Measurements from ENCODE around the gene DNAH14.
A peak's percentile ranks its signal among the peaks of the same experiment; 100 is the strongest.
"Not testable (repeated sequence)": the region's sequence is repeated elsewhere in the genome, so short reads cannot be mapped to it uniquely, and the experiment has no call there.

Gene DNAH14

DNA sequence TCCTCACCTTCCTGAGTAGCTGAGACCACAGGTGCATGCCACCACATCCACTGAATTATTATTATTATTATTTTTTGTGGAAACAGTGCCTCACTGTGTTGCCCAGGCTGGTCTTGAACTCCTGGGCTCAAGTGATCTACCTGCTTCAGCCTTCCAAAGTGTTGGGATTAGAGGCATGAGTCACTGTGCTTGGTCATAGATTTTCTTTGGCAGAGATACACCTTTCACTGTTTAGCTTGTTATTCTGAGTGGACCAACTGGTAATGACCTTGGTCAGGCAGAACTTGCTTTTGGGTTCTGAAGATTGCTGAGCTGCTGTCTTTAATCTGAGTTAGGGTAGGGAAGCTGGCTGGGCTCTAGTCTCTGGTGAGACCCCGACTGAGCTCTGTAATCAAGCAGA, 66.8 kb downstream of the DNAH14 start:
- no peak for DNase-seq (ENCODE audit: low read depth in 2 of 2)

- no peak for DNase-seq (ENCODE audit: low read depth in 2 of 2)
Measured at GRCh38 chr1:224998185-224998584, 68.7 kb downstream of the DNAH14 start.

DNA sequence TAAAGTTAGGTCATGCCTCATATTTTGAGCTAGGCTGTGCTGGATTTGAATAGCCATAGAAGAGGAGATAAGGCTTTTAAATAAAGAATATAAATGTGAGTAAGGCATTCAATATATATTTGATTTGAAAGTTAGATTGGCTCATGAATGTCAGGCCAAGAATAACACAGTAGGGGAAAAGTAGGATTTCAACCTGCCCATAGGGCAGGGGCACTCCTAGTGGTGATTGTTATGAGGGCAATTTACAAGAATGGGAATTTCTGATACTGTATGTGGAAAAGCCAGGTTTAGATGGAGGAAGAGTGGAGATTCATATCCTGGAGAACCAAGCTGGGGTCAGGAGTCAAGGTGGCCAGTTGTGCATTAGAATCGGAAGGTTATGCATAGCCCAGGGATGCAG, 74.9 kb downstream of the DNAH14 start:
- DNase-seq (ENCODE audit: low read depth in 2 of 2): no peak

- not testable (repeated sequence) for DNase-seq (ENCODE audit: low read depth in 2 of 2)
Measured at GRCh38 chr1:225006352-225006751, 76.9 kb downstream of the DNAH14 start.

- DNase-seq (ENCODE audit: low read depth in 2 of 2): not testable (repeated sequence)
Measured at GRCh38 chr1:225008050-225008449, 78.6 kb downstream of the DNAH14 start.

GRCh38 chr1:225021037-225021436, 91.6 kb downstream of the DNAH14 start:
- DNase-seq (ENCODE audit: low read depth in 2 of 2): no peak

- DNase-seq (ENCODE audit: low read depth in 2 of 2): no peak
Measured at GRCh38 chr1:225026701-225027100, 97.2 kb downstream of the DNAH14 start.

DNA sequence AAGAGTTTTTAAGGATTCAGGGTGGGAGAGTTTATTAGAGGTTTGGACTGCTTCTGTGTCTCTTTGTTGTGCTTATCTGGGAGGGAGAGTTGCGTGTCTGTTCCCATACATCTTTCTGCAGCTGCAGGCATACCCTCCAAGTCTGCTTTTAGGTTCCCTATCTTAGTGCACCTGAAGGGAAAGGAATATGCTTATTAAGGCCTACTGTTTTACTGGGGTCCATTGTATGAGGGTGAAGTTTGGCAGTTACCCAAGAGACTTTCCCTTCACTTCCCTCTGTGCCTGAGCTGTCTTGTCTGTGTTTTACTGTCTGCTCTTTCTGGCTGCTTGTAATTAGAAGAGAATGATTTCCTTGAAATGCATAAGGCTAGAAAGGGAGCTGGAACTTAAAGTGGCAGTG, 107.0 kb downstream of the DNAH14 start:
- DNase-seq (ENCODE audit: low read depth in 2 of 2): not testable (repeated sequence)

GRCh38 chr1:225042263-225042662, 112.8 kb downstream of the DNAH14 start:
- no peak for DNase-seq (ENCODE audit: low read depth in 2 of 2)

GRCh38 chr1:225044258-225044657, 114.8 kb downstream of the DNAH14 start:
- DNase-seq (ENCODE audit: low read depth in 2 of 2): peak in 1 of 2 experiments; percentile 2

DNA sequence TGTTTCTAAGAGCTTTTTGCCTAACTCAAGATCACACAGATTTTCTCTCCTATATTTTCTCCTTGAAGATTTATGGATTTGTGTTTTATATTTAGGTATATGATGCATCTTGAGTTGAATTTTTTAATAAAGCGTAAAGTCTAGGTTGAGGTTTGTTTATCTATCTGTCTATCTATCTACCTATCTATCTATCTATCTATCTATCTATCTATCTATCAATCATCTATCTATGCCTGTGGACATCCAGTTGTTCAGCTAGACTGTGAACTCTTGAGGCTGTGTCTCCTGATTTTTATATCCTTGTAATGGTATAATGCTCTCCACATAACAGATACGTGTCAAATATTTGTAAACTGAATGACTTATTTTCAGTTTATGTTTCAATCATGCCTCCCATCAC, 120.1 kb downstream of the DNAH14 start:
- DNase-seq (ENCODE audit: low read depth in 2 of 2): no peak

DNA sequence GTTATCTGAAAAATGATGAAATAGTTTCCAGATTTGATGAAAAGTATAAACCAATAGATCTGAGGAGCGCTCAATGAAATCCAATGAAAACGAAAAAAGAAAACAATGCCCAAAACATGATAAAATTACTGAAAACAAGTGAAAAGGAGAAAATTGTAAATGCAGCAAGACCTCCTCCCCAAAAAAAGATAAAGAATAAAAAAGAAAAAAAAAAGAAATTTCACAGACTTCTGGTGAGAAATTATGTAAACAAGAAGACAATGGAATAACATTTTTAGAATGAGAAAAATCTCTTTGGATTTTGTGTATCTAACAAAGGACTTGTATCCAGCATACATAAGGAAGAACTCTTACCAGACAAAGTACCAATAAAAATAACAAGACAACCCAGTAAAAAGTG, 134.2 kb downstream of the DNAH14 start:
- no peak for DNase-seq (ENCODE audit: low read depth in 2 of 2)

GRCh38 chr1:225070972-225071371, 141.5 kb downstream of the DNAH14 start:
- DNase-seq (ENCODE audit: low read depth in 2 of 2): no peak

- no peak for DNase-seq (ENCODE audit: low read depth in 2 of 2)
Measured at GRCh38 chr1:225097175-225097574, 167.7 kb downstream of the DNAH14 start.

DNA sequence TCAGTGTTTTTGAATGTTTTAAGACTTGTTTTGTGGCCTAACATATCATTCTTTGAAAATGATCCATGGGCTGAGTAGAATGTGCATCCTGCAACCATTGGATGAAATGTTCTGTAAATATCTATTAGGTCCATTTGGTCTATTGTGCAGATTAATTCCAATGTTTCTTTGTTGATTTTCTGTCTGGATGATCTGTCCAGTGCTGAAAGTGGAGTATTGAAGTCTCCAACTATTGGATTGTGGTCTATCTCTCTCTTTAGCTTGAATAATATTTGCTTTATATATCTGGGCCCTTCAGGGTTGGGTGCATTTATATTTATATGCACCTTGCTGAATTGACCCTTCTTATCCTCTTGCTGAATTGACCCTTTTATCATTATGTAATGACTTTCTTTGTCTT, 181.5 kb downstream of the DNAH14 start:
- no peak for DNase-seq (ENCODE audit: low read depth in 2 of 2)

GRCh38 chr1:225113265-225113664, 183.8 kb downstream of the DNAH14 start:
- DNase-seq (ENCODE audit: low read depth in 2 of 2): no peak

DNA sequence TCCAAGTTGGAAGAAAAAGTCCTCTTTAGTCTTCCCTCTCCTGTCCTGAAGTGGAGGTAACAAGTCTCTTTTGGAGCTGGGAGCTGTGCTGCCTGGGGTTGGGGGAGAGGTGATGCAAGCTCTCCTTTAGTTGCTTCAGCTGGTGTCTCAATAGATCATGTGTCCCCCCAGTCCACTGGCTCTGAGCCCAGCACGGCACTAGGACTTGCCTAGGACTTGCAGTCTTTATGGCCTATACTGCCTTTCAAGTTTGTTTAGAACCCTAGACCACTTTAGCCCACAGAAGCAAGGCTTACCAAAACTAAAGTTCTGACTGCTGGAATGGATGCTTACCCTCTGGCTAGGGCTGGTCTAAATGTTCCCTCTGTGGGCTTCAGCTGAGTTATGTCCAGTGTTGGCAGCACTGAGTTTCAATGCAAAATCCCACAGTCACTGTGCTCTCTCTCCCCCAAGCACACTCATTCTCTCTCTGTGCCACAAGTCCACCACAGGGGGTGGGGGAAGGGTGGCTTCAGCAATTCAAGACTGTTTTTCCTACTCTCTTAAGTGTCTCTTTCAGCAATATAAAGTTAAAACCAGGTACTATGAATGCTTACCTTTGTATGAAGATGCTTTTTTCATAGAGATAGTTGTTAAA, 185.0 kb downstream of the DNAH14 start:
- DNase-seq (ENCODE audit: low read depth in 2 of 2): no peak

DNA sequence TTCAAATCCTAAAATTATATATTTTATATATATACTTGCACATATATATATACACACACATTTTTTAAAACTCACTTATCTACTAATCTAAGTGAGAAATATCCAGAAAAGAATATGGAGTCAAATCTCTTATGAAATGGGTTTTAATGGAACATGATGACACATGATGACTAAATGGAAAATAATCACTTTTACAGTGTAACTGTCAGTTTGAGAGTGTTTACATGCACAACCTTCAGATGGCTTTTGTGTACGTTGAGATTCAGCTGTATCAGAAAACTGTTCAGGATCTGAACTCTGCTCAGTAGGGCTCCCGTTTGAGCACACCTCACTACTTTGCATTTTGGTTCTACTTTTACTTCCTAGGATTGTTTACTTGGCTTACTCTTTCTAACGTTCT, 189.8 kb downstream of the DNAH14 start:
- DNase-seq (ENCODE audit: low read depth in 2 of 2): no peak

DNA sequence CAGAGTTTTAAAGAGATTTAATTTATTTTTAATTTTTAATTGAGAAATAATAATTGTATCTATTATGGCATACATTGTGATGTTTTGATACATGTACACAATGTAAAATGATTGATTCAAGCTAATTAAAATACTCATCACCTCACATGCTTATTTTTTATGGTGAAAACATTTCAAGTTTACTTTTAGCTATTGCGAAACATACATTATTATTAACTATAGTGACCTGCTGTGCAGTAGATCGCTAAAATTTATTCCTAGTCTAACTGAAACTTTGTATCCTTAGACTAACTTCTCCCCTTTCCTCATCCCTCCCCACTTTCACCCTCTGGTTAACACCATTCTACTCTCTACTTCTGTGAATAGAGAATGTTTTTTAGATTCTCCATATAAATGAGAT, 191.6 kb downstream of the DNAH14 start:
- no peak for DNase-seq (ENCODE audit: low read depth in 2 of 2)

DNA sequence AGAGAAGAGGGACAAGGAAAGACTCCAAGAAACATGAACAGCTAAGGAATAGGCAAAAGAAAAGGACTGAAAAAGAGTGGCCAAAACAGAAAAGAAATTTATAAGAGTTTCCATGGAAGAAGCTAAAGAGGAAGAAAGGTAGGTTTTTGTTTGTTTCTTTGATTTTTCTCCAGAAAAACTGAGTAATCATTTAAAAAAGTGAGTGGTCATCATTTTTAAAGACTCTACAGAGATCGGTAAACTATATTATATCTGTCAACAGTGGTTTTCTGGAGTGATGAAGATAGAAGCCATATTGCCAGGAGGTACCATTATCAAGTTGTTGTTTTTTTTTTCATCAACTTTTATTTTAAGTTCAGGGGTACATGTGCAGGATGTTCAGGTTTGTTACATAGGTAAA, 202.4 kb downstream of the DNAH14 start:
- DNase-seq (ENCODE audit: low read depth in 2 of 2): no peak

DNA sequence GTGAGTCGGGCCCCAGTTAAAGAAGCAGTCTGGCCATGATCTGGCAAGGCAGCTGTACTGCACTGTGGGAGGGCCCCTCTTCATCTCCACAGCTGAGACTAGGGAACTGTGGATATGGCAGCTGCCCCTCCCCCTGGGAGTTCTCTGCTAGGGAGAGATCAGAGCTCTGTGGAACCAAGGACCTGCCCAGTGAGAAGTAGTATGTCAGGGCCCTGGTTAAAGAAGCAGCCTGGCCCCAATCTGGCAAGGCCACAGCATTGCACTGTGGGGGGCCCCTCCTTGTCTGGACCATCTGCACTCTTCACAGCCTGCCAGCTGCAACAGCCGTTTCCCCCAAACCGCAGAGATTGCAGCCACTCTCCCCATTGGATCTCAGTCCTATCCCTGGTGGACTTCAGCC, 208.5 kb downstream of the DNAH14 start:
- no peak for DNase-seq (ENCODE audit: low read depth in 2 of 2)

- no peak for DNase-seq (ENCODE audit: low read depth in 2 of 2)
Measured at GRCh38 chr1:225143001-225143400, 213.5 kb downstream of the DNAH14 start.

- DNase-seq (ENCODE audit: low read depth in 2 of 2): no peak
Measured at GRCh38 chr1:225146478-225146877, 217.0 kb downstream of the DNAH14 start.

- not testable (repeated sequence) for DNase-seq (ENCODE audit: low read depth in 2 of 2)
Measured at GRCh38 chr1:225147791-225148190, 218.3 kb downstream of the DNAH14 start.
